ENCODE data around the gene CHI3L1.

CHI3L1 gene

GRCh38 chr1:203168256-203168786, 18.2 kb downstream of the CHI3L1 start:
- in situ Hi-C loops (cut with HindIII; ENCODE audit: low sequenced_read_pairs) = no loop called here
- TF ChIP-seq CTCF (IDR thresholded peaks at IDR 0.05; ENCODE audit: low read depth, low read length, missing control alignments) = no peak
- no peak for DNase-seq (ENCODE audit: low read depth)
- no peak overlapping the region for H3K4me3 ChIP-seq (ENCODE audit: low read depth, low read length)

GRCh38 chr1:203167913-203168200, 18.6 kb downstream of the CHI3L1 start:
- no peak for DNase-seq (ENCODE audit: low read depth)
- H3K4me3 ChIP-seq (ENCODE audit: low read depth, low read length) = no peak overlapping the region
- in situ Hi-C loops (cut with HindIII; ENCODE audit: low sequenced_read_pairs) = no loop called here
- no peak for TF ChIP-seq CTCF (IDR thresholded peaks at IDR 0.05; ENCODE audit: low read depth, low read length, missing control alignments)

GRCh38 chr1:203167026-203167912, 19.2 kb downstream of the CHI3L1 start:
- in situ Hi-C loops (cut with HindIII; ENCODE audit: low sequenced_read_pairs) = no loop called here
- DNase-seq (ENCODE audit: low read depth) = no peak
- H3K4me3 ChIP-seq (ENCODE audit: low read depth, low read length) = no peak overlapping the region

GRCh38 chr1:203166192-203166940, 20.1 kb downstream of the CHI3L1 start:
- in situ Hi-C loops (cut with HindIII; ENCODE audit: low sequenced_read_pairs) = no loop called here
- DNase-seq (ENCODE audit: low read depth) = no peak
- no peak overlapping the region for H3K4me3 ChIP-seq (ENCODE audit: low read depth, low read length)
- TF ChIP-seq CTCF (IDR thresholded peaks at IDR 0.05; ENCODE audit: low read depth, low read length, missing control alignments) = no peak

More at GRCh38 chr1:203167026-203167912, 19.2 kb downstream of the CHI3L1 start:
- no peak for TF ChIP-seq CTCF (IDR thresholded peaks at IDR 0.05; ENCODE audit: low read depth, low read length, missing control alignments)

- in situ Hi-C loops (cut with HindIII; ENCODE audit: low sequenced_read_pairs) = no loop called here
- DNase-seq (ENCODE audit: low read depth) = no peak
- no peak for TF ChIP-seq CTCF (IDR thresholded peaks at IDR 0.05; ENCODE audit: low read depth, low read length, missing control alignments)
- H3K4me3 ChIP-seq (ENCODE audit: low read depth, low read length) = no peak overlapping the region
Measured at GRCh38 chr1:203165800-203166161, 20.7 kb downstream of the CHI3L1 start.

- no peak for DNase-seq (ENCODE audit: low read depth)
- no peak for TF ChIP-seq CTCF (IDR thresholded peaks at IDR 0.05; ENCODE audit: low read depth, low read length, missing control alignments)
- no peak overlapping the region for H3K4me3 ChIP-seq (ENCODE audit: low read depth, low read length)
- in situ Hi-C loops (cut with HindIII; ENCODE audit: low sequenced_read_pairs) = no loop called here
Measured at GRCh38 chr1:203165101-203165799, 21.3 kb downstream of the CHI3L1 start.
